Activated T-helper 2 cell treated with anti-CD3 and anti-CD28 coated beads, Interferon-gamma antibody, Interleukin-2, Interleukin-4, amounts not matched to agents 10 μg/mL and 5 μg/mL and 100 μg/mL, durations not matched to agents 14 hours and 24 hours and 36 hours (primary cell): Measurements from ENCODE around the gene SGMS1. TPM values are rescaled to one million over a fixed set of nuclear protein-coding genes. Genes with fewer than 3 reads are reported as not detected.
"Not testable (repeated sequence)": the region's sequence is repeated elsewhere in the genome, so short reads cannot be mapped to it uniquely, and the experiment has no call there.

ENCODE experiments used
- DNase-seq: peaks from one replicate; pipeline ENCODE4 v3.0.0; 2021; ENCODE audit warnings: low spot score
- H3K27ac Mint-ChIP-seq: one replicate; pipeline ENCODE4 v1.8.0; 2021; ENCODE audit warnings: mixed read lengths
- H3K27me3 Mint-ChIP-seq: one replicate; pipeline ENCODE4 v1.8.0; 2021; ENCODE audit warnings: low read depth, mixed read lengths
- H3K36me3 Mint-ChIP-seq: one replicate; pipeline ENCODE4 v1.8.0; 2021; ENCODE audit warnings: low read depth, mixed read lengths
- H3K4me1 Mint-ChIP-seq: one replicate; pipeline ENCODE4 v1.8.0; 2021; ENCODE audit warnings: low read depth, mixed read lengths
- H3K4me3 Mint-ChIP-seq: one replicate; pipeline ENCODE4 v1.8.0; 2021; ENCODE audit warnings: low read depth, mild to moderate bottlenecking, moderate library complexity, mixed read lengths
- H3K9me3 Mint-ChIP-seq: one replicate; pipeline ENCODE4 v1.8.0; 2021; ENCODE audit warnings: mixed read lengths
- intact Hi-C: fragments of 100-400 bp; cut with micrococcal nuclease; formaldehyde crosslinking; loops from one replicate; pipeline ENCODE4 v1.15.1; 2023
- total RNA-seq: library from RNA; stranded (reverse); gene quantifications from 2 replicates; pipeline ENCODE4 v1.2.3, GENCODE V29; 2022

Gene SGMS1
- total RNA-seq, 1 donor from 2014 or later, result 10.7 TPM

DNA sequence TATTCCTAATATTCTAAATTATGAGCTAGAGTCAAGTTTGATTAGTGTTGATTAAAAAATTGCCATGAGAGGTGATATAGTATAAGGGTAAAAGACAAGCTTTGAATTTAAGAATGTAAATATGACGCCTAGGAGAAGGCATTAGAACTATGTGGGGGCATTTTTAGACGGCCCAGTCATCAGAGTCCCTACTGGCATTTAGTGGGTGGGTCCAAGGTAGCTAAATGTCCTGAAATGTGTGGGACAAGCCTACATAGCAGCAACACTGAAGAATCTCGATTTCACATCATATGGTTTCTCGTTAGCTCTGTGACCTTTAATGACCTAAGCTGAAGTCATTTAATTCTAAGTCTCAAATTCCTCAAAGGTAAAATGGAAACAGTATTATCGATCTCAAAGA lies 133.5 kb downstream of the SGMS1 start:
- peaks cover 11% of the 10 kb centered on the region for H3K9me3 Mint-ChIP-seq
- intact Hi-C loops, result no loop called here
- H3K4me1 Mint-ChIP-seq, result peaks cover 5% of the 10 kb centered on the region
- no peaks in the 10 kb centered on the region for H3K27me3 Mint-ChIP-seq
- no peak for DNase-seq
- no peak overlapping the region for H3K27ac Mint-ChIP-seq
- H3K4me3 Mint-ChIP-seq, result no peak overlapping the region
- H3K36me3 Mint-ChIP-seq, result peaks cover 22% of the 10 kb centered on the region

DNA sequence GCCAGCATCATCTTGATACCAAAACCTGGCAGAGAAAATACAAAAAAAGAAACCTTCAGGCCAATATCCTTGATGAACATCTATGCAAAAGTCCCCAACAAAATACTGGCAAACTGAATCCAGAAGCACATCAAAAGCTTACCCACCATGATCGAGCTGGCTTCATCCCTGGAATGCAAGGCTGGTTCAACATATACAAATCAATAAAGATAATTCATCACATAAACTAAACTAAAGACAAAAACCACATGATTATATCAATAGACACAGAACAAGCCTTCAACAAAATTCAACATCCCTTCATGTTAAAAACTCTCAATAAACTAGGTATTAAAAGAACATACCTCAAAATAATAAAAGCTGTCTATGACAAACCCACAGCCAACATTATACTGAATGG lies 139.2 kb downstream of the SGMS1 start:
- H3K4me3 Mint-ChIP-seq, H3K27ac Mint-ChIP-seq, DNase-seq, H3K4me1 Mint-ChIP-seq, intact Hi-C loops, H3K27me3 Mint-ChIP-seq: not testable (repeated sequence)
- Mint-ChIP-seq H3K9me3 (peaks cover 32% of the 10 kb centered on the region), H3K36me3 (peaks cover 29% of the 10 kb centered on the region)

DNA sequence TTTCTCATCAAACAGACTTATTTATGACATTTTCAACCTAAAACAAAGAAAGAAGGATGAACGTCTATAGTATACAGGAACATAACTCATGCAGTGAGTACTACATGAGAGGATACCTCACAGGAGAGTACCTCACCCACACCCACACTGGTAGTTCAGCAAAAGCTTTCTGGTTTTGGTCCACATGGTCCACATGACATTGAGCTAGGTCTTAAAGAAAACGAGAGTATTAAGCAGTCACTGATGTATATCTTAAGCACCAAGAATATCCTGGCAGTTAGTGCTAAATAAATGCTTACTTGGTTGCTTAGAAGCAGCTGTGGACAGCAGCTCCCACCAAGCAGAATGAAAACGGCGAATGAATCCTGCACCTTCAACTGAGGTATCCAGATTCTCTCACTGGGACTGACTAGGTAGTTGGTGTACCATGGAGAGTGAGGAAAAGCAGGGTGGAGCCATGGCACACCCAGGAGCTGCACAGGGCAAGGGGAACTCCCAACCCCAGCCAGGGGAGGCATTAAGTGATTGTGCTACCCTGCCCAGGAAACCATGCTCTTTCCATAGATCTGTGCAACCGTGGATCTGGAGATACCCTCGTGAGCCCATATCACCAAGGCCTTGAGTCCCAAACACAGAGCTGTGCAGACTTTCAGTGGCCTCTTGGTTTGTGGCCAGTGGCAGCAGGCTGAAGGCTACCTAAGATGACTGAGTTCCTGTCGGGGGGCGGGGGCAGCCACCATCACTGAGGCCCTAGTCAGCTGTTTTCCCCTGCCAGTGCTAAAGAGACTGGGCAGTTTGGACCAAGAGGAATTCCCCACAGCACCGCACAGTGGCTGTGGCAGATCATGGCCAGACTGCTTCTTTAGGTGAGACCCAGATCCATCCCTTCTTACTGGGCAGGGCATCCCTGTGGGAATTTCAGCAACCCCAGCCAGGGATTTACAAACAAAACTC lies 143.4 kb downstream of the SGMS1 start:
- H3K27me3 Mint-ChIP-seq, result no peaks in the 10 kb centered on the region
- H3K9me3 Mint-ChIP-seq, result peaks cover 56% of the 10 kb centered on the region
- H3K4me3 Mint-ChIP-seq, result no peak overlapping the region
- peaks cover 50% of the 10 kb centered on the region for H3K36me3 Mint-ChIP-seq
- H3K27ac Mint-ChIP-seq, result no peak overlapping the region
- intact Hi-C loops, result no loop called here
- DNase-seq, result no peak
- H3K4me1 Mint-ChIP-seq, result no peaks in the 10 kb centered on the region

DNA sequence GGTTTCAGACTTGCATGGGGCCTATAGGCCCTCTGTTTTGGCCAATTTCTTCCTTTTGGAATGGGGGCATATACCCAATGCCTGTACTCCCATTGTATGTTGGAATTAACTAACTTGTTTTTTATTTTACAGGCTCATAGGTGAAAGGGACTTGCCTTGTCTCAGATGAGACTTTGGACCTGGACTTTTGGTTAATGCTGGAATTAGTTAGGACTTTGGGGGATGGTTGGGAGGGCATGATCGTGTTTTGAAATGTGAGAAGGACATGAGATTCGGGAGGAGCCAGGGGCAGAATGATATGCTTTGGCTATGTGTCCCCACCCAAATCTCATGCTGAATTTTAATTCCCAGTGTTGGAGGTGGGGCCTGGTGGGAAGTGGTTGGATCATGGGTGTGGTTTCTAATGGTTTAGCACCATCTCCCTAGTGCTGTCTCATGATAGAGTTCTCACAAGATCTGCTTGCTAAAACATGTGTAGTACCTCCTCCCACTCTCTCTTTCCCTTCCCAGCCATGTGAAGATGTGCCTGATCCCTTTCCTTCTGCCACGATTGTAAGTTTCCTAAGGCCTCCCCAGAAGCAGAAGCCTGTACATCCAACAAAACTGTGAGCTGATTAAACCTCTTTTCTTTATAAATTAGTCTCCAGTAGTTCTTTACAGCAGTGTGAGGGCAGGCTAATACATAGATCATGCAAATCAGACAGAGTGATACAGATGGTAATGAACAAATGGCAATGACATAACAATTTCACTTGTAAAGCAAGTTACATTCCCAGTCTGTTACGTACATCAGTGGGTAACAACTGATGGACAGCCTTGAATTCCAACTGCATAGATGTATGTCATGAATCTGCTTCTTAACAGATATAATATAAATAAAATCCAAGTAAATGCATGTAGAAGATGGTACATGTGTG lies 146.2 kb downstream of the SGMS1 start:
- intact Hi-C loops, result no loop called here
- no peak overlapping the region for H3K4me3 Mint-ChIP-seq
- H3K36me3 Mint-ChIP-seq, result peaks cover 30% of the 10 kb centered on the region
- peaks cover 32% of the 10 kb centered on the region for H3K9me3 Mint-ChIP-seq
- H3K4me1 Mint-ChIP-seq, result peaks cover 6% of the 10 kb centered on the region
- DNase-seq, result no peak
- no peaks in the 10 kb centered on the region for H3K27me3 Mint-ChIP-seq
- no peak overlapping the region for H3K27ac Mint-ChIP-seq

DNA sequence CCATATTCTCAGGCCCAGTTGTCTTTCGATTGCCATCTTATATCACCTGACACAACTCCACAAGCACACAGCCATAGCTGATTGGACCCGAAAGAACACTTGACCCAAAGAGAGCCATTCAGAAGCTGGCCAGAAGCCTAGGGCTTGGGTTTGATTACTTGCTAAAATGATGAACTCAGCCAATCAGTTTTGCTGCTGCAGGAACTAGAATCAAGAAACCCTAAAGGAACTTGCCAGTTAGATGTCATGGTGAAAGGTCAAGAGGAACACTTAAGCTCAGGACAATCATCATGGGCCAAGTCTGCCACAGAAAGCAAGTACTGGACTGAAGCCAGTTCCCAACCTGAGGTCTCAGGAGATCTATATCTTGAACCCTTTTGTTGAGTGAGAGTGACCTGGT lies 150.0 kb downstream of the SGMS1 start:
- Mint-ChIP-seq H3K27me3 (no peaks in the 10 kb centered on the region), H3K4me3 (no peak overlapping the region), H3K9me3 (peaks cover 21% of the 10 kb centered on the region), H3K27ac (no peak overlapping the region), H3K4me1 (peaks cover 31% of the 10 kb centered on the region), H3K36me3 (peaks cover 24% of the 10 kb centered on the region)
- intact Hi-C loops, result no loop called here
- DNase-seq, result no peak

DNA sequence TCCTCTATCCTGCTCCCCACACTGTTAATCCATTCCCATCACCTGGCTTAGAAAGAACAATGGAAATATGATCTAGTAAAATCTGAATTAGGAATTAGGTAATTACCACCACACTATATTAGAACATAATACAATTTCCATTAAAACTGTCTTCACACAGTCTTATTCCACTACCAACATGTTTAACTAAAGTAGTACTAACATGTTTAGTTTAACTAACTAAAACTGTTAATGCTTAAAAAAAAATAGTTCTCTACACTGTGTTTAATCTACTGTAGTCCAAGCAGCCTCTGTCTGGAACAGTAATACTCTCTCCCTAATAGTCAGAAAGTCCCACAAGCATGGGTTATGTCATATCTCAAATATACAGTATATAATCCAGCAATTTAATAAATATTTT lies 150.8 kb downstream of the SGMS1 start:
- peaks cover 19% of the 10 kb centered on the region for H3K36me3 Mint-ChIP-seq
- no peak overlapping the region for H3K4me3 Mint-ChIP-seq
- no peak for DNase-seq
- peaks cover 40% of the 10 kb centered on the region for H3K4me1 Mint-ChIP-seq
- H3K9me3 Mint-ChIP-seq, result peaks cover 15% of the 10 kb centered on the region
- no peaks in the 10 kb centered on the region for H3K27me3 Mint-ChIP-seq
- intact Hi-C loops, result no loop called here
- no peak overlapping the region for H3K27ac Mint-ChIP-seq

DNA sequence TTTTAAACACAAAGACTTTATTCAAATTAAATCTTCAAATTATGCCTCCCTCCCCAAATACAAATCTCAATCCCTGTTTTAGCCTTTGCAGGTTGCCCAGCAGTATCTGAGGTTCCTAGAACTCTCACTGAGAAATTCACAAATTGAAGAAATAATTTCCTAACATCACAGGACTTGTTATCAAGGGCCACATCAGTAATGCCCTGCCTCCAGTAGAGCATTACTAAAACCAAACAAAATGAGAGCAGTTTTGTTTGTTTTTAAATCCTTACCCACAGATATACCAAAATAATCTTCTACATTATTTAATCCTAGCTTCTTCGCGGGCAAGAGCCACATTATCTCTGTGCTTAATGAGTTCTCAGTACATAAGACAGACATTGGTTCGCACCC lies 152.2 kb downstream of the SGMS1 start:
- Mint-ChIP-seq H3K9me3 (peaks cover 5% of the 10 kb centered on the region), H3K4me3 (no peak overlapping the region), H3K27me3 (no peaks in the 10 kb centered on the region), H3K36me3 (peaks cover 9% of the 10 kb centered on the region), H3K27ac (no peak overlapping the region), H3K4me1 (peaks cover 49% of the 10 kb centered on the region)
- intact Hi-C loops, result loop anchor here (2.0 kb wide), 1 partner anchor 31 kb away; no protein-coding TSS in a partner anchor
- no peak for DNase-seq

DNA sequence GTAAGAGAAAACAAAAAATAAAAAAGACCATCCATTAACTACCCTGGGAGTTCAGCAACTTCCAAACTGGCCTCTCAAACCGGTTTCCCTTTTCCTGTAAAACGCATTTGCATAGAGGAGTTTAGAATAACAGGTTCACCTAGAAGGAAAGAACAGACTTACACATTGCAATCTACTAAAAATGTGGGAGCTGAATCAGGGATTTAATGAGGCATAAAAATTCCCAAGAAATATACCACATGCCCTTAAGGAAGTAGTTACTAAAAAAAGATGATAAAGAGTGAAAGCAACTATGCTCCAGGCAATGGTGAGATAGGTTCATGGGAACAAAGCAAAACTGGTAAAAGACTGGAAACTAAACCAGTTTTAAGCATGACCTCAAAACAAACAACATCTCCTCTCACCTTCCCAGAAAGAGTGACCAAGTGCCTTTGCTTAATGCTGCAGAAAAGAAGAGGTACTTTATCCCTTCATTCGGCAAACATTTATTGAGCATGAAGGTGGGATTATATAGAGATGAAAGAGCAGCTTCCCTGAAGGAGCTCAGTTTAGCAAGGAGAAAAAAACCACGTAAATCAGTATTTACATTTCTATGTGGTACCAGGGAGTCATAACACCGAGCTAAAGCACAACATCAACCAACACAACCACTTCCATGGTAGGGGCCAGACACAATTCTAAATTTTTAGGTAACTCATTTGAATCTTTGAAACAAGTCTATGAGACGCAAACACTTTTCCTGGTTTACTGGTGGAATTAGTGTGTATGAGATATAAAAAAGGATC lies 152.8 kb downstream of the SGMS1 start:
- no peak for DNase-seq
- intact Hi-C loops, result loop anchor here (2.0 kb wide), 1 partner anchor 32 kb away; no protein-coding TSS in a partner anchor
- H3K4me3 Mint-ChIP-seq, result no peak overlapping the region
- H3K27me3 Mint-ChIP-seq, result no peaks in the 10 kb centered on the region
- H3K9me3 Mint-ChIP-seq, result no peaks in the 10 kb centered on the region
- peaks cover 3% of the 10 kb centered on the region for H3K36me3 Mint-ChIP-seq
- no peak overlapping the region for H3K27ac Mint-ChIP-seq
- H3K4me1 Mint-ChIP-seq, result peaks cover 49% of the 10 kb centered on the region

DNA sequence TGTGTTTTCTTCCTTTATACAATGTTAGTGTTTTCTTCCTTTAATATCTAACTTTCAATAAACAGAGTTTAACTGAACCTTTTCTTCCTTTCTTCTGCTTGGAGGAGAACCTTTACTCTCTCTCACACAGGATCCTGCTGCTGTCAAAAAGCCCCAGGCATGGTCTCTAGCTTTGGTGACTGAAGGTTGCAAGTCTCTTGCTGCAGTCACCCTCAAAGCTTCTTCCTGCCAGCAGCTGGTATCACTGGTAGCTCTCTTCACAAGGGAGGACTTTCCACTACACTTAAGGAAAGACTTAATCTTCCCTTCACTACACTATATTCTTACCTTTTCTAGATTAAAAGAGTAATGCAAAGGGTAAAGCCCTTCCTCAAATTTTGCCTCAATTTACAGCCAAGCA lies 153.4 kb downstream of the SGMS1 start:
- H3K36me3 Mint-ChIP-seq, result peaks cover 4% of the 10 kb centered on the region
- DNase-seq, result no peak
- H3K9me3 Mint-ChIP-seq, result no peaks in the 10 kb centered on the region
- intact Hi-C loops, result loop anchor here (2.0 kb wide), 1 partner anchor 32 kb away; no protein-coding TSS in a partner anchor
- H3K4me1 Mint-ChIP-seq, result peaks cover 51% of the 10 kb centered on the region
- no peak overlapping the region for H3K4me3 Mint-ChIP-seq
- no peak overlapping the region for H3K27ac Mint-ChIP-seq
- H3K27me3 Mint-ChIP-seq, result no peaks in the 10 kb centered on the region

DNA sequence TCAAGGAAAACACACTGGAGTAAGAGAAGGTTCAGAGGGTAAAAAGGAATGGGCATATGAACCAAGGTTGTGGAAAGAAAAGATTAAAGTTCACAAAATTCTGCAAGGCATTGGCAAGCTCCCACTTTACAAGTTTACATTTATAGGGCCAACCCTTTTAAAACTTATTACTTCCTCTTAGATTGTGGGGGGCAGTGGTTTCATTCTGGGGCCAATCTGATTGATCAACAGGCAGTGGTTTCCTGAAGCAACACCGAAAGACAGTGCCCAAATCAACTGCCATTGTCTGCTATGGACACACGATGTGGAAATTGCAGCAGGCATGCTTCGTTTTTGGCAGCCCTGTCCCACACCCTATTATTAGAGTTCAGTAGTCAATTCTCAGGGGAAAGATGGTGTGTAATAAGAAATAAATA lies 154.0 kb downstream of the SGMS1 start:
- DNase-seq, result no peak
- H3K27me3 Mint-ChIP-seq, result no peaks in the 10 kb centered on the region
- intact Hi-C loops, result loop anchor here (2.0 kb wide), 1 partner anchor 33 kb away; no protein-coding TSS in a partner anchor
- H3K9me3 Mint-ChIP-seq, result no peaks in the 10 kb centered on the region
- H3K4me1 Mint-ChIP-seq, result peaks cover 51% of the 10 kb centered on the region
- H3K27ac Mint-ChIP-seq, result no peak overlapping the region
- H3K4me3 Mint-ChIP-seq, result no peak overlapping the region
- H3K36me3 Mint-ChIP-seq, result peaks cover 10% of the 10 kb centered on the region

DNA sequence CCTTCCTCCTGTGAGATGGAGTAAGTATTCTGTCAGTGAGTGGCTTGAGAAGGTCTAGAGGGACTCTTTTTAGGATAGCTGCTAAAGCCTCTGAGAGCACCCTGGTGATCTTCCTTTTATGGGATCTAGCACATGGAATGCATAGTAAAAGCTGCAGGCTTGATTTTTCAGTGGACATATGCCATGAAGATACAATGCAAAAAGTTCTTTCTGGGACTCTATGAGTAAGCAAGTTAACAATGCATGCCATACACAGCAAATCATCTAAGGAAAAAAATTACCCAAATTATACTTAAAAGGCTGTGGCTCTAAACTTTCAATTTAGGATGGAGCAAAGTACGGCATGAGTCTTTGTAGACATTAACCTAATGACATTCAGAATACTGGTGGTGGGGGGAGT lies 154.5 kb downstream of the SGMS1 start:
- no peaks in the 10 kb centered on the region for H3K27me3 Mint-ChIP-seq
- intact Hi-C loops, result no loop called here

DNA sequence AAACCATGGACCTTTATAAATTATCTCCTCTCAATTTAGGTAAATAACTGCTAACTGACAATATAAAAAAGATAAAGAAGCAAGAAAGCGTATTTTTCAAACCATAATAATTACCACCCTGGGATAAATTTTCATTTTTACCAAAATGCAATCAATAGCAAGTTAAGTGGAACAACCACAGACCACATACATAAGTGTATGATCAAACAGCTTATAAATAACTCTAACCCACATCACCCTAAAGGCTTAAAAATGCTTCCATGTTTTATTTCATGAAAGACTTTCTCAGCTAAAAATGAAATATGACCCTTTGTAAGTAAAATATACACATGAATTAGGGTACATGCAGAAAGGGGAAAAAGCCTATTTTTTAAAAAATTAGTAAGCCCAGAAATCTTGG lies 156.5 kb downstream of the SGMS1 start:
- no peak for DNase-seq
- intact Hi-C loops, result no loop called here
- H3K27ac Mint-ChIP-seq, result no peak overlapping the region
- peaks cover 45% of the 10 kb centered on the region for H3K4me1 Mint-ChIP-seq
- no peak overlapping the region for H3K4me3 Mint-ChIP-seq
- no peaks in the 10 kb centered on the region for H3K27me3 Mint-ChIP-seq
- no peaks in the 10 kb centered on the region for H3K9me3 Mint-ChIP-seq
- peaks cover 18% of the 10 kb centered on the region for H3K36me3 Mint-ChIP-seq

More for the DNA sequence above, 154.5 kb downstream of the SGMS1 start:
- Mint-ChIP-seq H3K4me1 (peaks cover 51% of the 10 kb centered on the region), H3K4me3 (no peak overlapping the region), H3K27ac (no peak overlapping the region), H3K9me3 (no peaks in the 10 kb centered on the region), H3K36me3 (peaks cover 13% of the 10 kb centered on the region)
- DNase-seq, result no peak
